ENCODE data around the gene KRT6B.

Gene KRT6B

GRCh38 chr12:52474212-52474611 is 22.3 kb upstream of the KRT6B start:
- POLR2A ChIA-PET: no interaction called here
- TF ChIP-seq CTCF (IDR thresholded peaks at IDR 0.05; ENCODE audit: insufficient read depth, low read length, missing control alignments): no peak
- no peak overlapping the region for H3K4me3 ChIP-seq (ENCODE audit: low read depth, low read length)
- DNase-seq (ENCODE audit: low read depth, low spot score): no peak
- CTCF ChIA-PET: no interaction called here

DNA sequence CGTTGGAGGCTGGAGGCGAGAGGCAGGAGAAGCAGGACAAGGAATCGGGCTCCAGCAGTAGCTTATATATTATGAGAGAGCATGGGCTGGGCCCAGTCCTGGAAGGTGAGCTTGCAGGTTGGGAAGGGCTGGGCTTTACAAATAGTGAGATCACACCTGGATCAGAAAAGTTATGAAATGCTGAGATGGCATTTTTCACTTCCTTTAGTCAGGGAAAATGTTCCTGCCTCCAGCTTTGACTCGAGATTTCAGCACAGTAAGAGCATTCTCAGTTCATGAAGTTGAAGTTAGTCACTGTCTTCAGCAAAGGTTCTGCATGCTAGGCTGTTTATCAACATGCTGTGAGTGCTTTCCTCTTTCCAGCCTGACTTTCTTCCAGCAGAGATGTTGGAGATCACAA is 21.8 kb upstream of the KRT6B start, which contains the start of gene KRT6C:
Gene KRT6C (minus strand): TSS at position 38 of the 400 bp plus-strand sequence. CDS start 68 bp downstream, outside the sequence.
- ChIA-PET CTCF (no interaction called here), POLR2A (no interaction called here)
- TF ChIP-seq CTCF (IDR thresholded peaks at IDR 0.05; ENCODE audit: insufficient read depth, low read length, missing control alignments): no peak
- no peak within 1 kb of the TSS for H3K4me3 ChIP-seq (ENCODE audit: low read depth, low read length)
- DNase-seq (ENCODE audit: low read depth, low spot score): no peak

- no peak for DNase-seq (ENCODE audit: low read depth, low spot score)
- ChIA-PET CTCF (no interaction called here), POLR2A (no interaction called here)
- H3K4me3 ChIP-seq (ENCODE audit: low read depth, low read length): no peak overlapping the region
- TF ChIP-seq CTCF (IDR thresholded peaks at IDR 0.05; ENCODE audit: insufficient read depth, low read length, missing control alignments): no peak
These were observed 17.9 kb upstream of the KRT6B start for GRCh38 chr12:52469853-52470252.

GRCh38 chr12:52464897-52465296 is 13.0 kb upstream of the KRT6B start:
- no peak for DNase-seq (ENCODE audit: low read depth, low spot score)
- ChIA-PET CTCF (interaction anchor here (1.3 kb wide), 1 partner anchor 186 kb away, joined by 3 read pairs; no protein-coding TSS in a partner anchor), POLR2A (no interaction called here)
- no peak for TF ChIP-seq CTCF (IDR thresholded peaks at IDR 0.05; ENCODE audit: insufficient read depth, low read length, missing control alignments)
- H3K4me3 ChIP-seq (ENCODE audit: low read depth, low read length): no peak overlapping the region

GRCh38 chr12:52461693-52462092 is 9.7 kb upstream of the KRT6B start:
- POLR2A ChIA-PET: no interaction called here
- no peak for TF ChIP-seq CTCF (IDR thresholded peaks at IDR 0.05; ENCODE audit: insufficient read depth, low read length, missing control alignments)
- no peak overlapping the region for H3K4me3 ChIP-seq (ENCODE audit: low read depth, low read length)
- no peak for DNase-seq (ENCODE audit: low read depth, low spot score)
- CTCF ChIA-PET: no interaction called here

DNA sequence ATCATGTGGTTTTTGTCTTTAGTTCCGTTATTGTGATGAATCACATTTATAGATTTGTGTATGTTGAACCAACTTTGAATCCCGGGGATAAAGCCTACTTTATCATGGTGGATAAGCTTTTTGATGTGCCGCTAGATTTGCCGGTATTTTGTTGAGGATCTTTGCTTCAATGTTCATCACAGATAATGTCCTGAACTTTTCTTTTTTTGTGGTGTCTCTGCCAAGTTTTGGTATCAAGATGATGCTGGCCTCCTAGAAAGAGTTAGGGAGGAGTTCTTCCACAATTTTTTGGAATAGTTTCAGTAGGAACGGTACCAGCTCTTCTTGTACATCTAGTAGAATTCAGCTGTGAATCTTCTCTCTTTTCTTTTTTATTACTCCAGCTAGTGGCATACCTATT is 6.9 kb upstream of the KRT6B start:
- POLR2A ChIA-PET: no interaction called here
- CTCF ChIA-PET: interaction anchor here (0.6 kb wide), 1 partner anchor 426 kb away, joined by 3 read pairs; no protein-coding TSS in a partner anchor
- no peak for TF ChIP-seq CTCF (IDR thresholded peaks at IDR 0.05; ENCODE audit: insufficient read depth, low read length, missing control alignments)
- DNase-seq (ENCODE audit: low read depth, low spot score): no peak
- H3K4me3 ChIP-seq (ENCODE audit: low read depth, low read length): no peak overlapping the region
